Stomach smooth muscle (tissue), 2 donors: ENCODE measurements around the gene PFDN1.
A peak's percentile ranks its signal among the peaks of the same experiment; 100 is the strongest.

Experiments
- H3K27ac ChIP-seq: one replicate; pipeline ENCODE4 v1.7.0; 2013; ENCODE audit warnings: mild to moderate bottlenecking, low read length, inconsistent platforms
- H3K27me3 ChIP-seq, 2 donors: one replicate each; pipeline ENCODE4 v1.7.0; 2013; ENCODE audit warnings: low read length in 2 of 2; ENCODE audit not compliant: insufficient read depth in 2 of 2, control insufficient read depth in 1 of 2
- H3K36me3 ChIP-seq, 2 donors: one replicate each; pipeline ENCODE4 v1.7.0; 2013; ENCODE audit warnings: low read length in 2 of 2; ENCODE audit not compliant: control insufficient read depth in 2 of 2, insufficient read depth in 2 of 2
- H3K4me1 ChIP-seq: one replicate; pipeline ENCODE4 v1.7.0; 2013; ENCODE audit warnings: low read length; ENCODE audit not compliant: control insufficient read depth, insufficient read depth
- H3K4me3 ChIP-seq, 2 donors: one replicate each; pipeline ENCODE4 v1.7.0; 2013; ENCODE audit warnings: low read length in 2 of 2
- H3K9ac ChIP-seq, 2 donors: one replicate each; pipeline ENCODE4 v1.7.0; 2013; ENCODE audit warnings: low read length in 2 of 2, mild to moderate bottlenecking in 1 of 2
- H3K9me3 ChIP-seq, 2 donors: one replicate each; pipeline ENCODE4 v1.7.0; 2013; ENCODE audit warnings: low read length in 2 of 2; ENCODE audit not compliant: control insufficient read depth in 2 of 2
- donor health status: healthy.
- donor health status: Pancreatic carcinoma.

Gene PFDN1

GRCh38 chr5:140328036-140328764 lies 25.3 kb upstream of the PFDN1 start:
- no peaks in the 10 kb centered on the region for H3K27me3 ChIP-seq
- H3K9ac ChIP-seq: no peak overlapping the region
- no peak overlapping the region for H3K4me3 ChIP-seq
- no peaks in the 10 kb centered on the region for H3K9me3 ChIP-seq
- H3K36me3 ChIP-seq: peaks cover 11 to 12% of the 10 kb centered on the region in 2 donors
- H3K4me1 ChIP-seq: peaks cover 21% of the 10 kb centered on the region
- H3K27ac ChIP-seq: no peak overlapping the region

- Histone ChIP-seq H3K4me1 (peaks cover 27% of the 10 kb centered on the region), H3K27me3 (no peaks in the 10 kb centered on the region), H3K9me3 (no peaks in the 10 kb centered on the region), H3K36me3 (peaks cover 6% of the 10 kb centered on the region in 2 donors), H3K9ac (no peak overlapping the region), H3K27ac (no peak overlapping the region), H3K4me3 (no peak overlapping the region)
These were observed 24.7 kb upstream of the PFDN1 start for GRCh38 chr5:140327589-140327988.

GRCh38 chr5:140325486-140325885 lies 22.6 kb upstream of the PFDN1 start:
- Histone ChIP-seq H3K27me3 (no peaks in the 10 kb centered on the region), H3K27ac (no peak overlapping the region), H3K36me3 (no peaks in the 10 kb centered on the region), H3K9me3 (no peaks in the 10 kb centered on the region), H3K9ac (no peak overlapping the region), H3K4me3 (no peak overlapping the region), H3K4me1 (peaks cover 36% of the 10 kb centered on the region)

GRCh38 chr5:140324617-140325241 lies 21.8 kb upstream of the PFDN1 start:
- Histone ChIP-seq H3K9ac (peak overlapping the region in 1 of 2 donors; percentile 2), H3K4me1 (peaks cover 35% of the 10 kb centered on the region), H3K9me3 (no peaks in the 10 kb centered on the region), H3K4me3 (no peak overlapping the region), H3K36me3 (no peaks in the 10 kb centered on the region), H3K27ac (peak overlapping the region; percentile 41), H3K27me3 (no peaks in the 10 kb centered on the region)

- peak overlapping the region; percentile 70 for H3K27ac ChIP-seq
- no peak overlapping the region for H3K9ac ChIP-seq
These were observed 21.2 kb upstream of the PFDN1 start for GRCh38 chr5:140324041-140324600.

GRCh38 chr5:140322751-140323731 lies 20.1 kb upstream of the PFDN1 start:
- Histone ChIP-seq H3K9me3 (no peaks in the 10 kb centered on the region), H3K4me1 (peaks cover 33% of the 10 kb centered on the region), H3K4me3 (peak overlapping the region in 1 of 2 donors; percentile 47), H3K9ac (peak overlapping the region; percentile 28 to 36), H3K36me3 (no peaks in the 10 kb centered on the region), H3K27ac (peak overlapping the region; percentile 70), H3K27me3 (no peaks in the 10 kb centered on the region)

More at GRCh38 chr5:140324041-140324600, 21.2 kb upstream of the PFDN1 start:
- Histone ChIP-seq H3K36me3 (no peaks in the 10 kb centered on the region), H3K4me1 (peaks cover 33% of the 10 kb centered on the region), H3K27me3 (no peaks in the 10 kb centered on the region), H3K4me3 (no peak overlapping the region), H3K9me3 (no peaks in the 10 kb centered on the region)

GRCh38 chr5:140321796-140322195 lies 18.9 kb upstream of the PFDN1 start:
- Histone ChIP-seq H3K9me3 (no peaks in the 10 kb centered on the region), H3K4me1 (peaks cover 33% of the 10 kb centered on the region), H3K27ac (peak overlapping the region; percentile 18), H3K4me3 (no peak overlapping the region), H3K9ac (no peak overlapping the region), H3K27me3 (no peaks in the 10 kb centered on the region), H3K36me3 (no peaks in the 10 kb centered on the region)

- peaks cover 32% of the 10 kb centered on the region for H3K4me1 ChIP-seq
- no peaks in the 10 kb centered on the region for H3K27me3 ChIP-seq
- H3K9me3 ChIP-seq: no peaks in the 10 kb centered on the region
- no peaks in the 10 kb centered on the region for H3K36me3 ChIP-seq
- H3K9ac ChIP-seq: no peak overlapping the region
- no peak overlapping the region for H3K27ac ChIP-seq
- H3K4me3 ChIP-seq: no peak overlapping the region
These were observed 16.9 kb upstream of the PFDN1 start for GRCh38 chr5:140319833-140320232.

GRCh38 chr5:140318792-140319191 lies 15.9 kb upstream of the PFDN1 start:
- Histone ChIP-seq H3K9ac (no peak overlapping the region), H3K36me3 (no peaks in the 10 kb centered on the region), H3K9me3 (no peaks in the 10 kb centered on the region), H3K4me3 (no peak overlapping the region), H3K4me1 (peaks cover 21% of the 10 kb centered on the region), H3K27ac (no peak overlapping the region), H3K27me3 (no peaks in the 10 kb centered on the region)

- Histone ChIP-seq H3K27ac (no peak overlapping the region), H3K9ac (no peak overlapping the region), H3K36me3 (no peaks in the 10 kb centered on the region), H3K27me3 (no peaks in the 10 kb centered on the region), H3K4me3 (no peak overlapping the region), H3K9me3 (no peaks in the 10 kb centered on the region), H3K4me1 (peaks cover 12% of the 10 kb centered on the region)
These were observed 15.0 kb upstream of the PFDN1 start for GRCh38 chr5:140317859-140318258.
